Epithelial cell of esophagus (primary cell): ENCODE measurements around the gene PRKAR1A.

Experiments used
- DNase-seq: peaks from one replicate; pipeline ENCODE4 v3.0.0; 2010; ENCODE audit warnings: low read depth
- H3K4me3 ChIP-seq: 2 replicates; pipeline ENCODE4 v1.5.1; 2011; ENCODE audit warnings: mild to moderate bottlenecking, low read length, control low read depth
- TF ChIP-seq, protein P1 (sequence below): IDR thresholded peaks from 2 replicates; pipeline ENCODE4 v1.5.1; 2011; ENCODE audit warnings: low read depth, mild to moderate bottlenecking, low read length, control low read depth, inconsistent platforms; ENCODE audit not compliant: insufficient read depth; ENCODE audit errors: missing control alignments

Gene PRKAR1A

DNA sequence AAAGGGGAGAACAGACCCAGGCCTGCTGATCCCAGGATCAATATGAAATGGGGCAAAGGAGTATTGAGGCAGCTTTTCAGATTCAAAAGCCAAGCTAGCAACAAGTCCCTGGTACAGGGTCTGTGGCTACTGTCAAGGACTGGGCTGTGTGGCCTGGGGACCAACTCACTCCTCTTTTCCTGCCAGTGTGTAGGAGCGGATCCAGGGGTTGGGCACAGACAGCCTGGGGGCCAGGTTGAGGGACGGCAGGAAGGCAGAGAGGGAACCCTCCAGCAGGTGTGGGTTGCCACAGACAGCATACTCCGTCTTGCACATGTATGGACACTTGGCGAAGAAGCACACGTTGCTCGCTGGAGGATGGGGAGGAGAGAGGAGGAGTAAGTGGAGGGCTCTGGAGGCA is 29.6 kb downstream of the PRKAR1A start:
- TF ChIP-seq, protein P1, sequence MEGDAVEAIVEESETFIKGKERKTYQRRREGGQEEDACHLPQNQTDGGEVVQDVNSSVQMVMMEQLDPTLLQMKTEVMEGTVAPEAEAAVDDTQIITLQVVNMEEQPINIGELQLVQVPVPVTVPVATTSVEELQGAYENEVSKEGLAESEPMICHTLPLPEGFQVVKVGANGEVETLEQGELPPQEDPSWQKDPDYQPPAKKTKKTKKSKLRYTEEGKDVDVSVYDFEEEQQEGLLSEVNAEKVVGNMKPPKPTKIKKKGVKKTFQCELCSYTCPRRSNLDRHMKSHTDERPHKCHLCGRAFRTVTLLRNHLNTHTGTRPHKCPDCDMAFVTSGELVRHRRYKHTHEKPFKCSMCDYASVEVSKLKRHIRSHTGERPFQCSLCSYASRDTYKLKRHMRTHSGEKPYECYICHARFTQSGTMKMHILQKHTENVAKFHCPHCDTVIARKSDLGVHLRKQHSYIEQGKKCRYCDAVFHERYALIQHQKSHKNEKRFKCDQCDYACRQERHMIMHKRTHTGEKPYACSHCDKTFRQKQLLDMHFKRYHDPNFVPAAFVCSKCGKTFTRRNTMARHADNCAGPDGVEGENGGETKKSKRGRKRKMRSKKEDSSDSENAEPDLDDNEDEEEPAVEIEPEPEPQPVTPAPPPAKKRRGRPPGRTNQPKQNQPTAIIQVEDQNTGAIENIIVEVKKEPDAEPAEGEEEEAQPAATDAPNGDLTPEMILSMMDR: no peak
- H3K4me3 ChIP-seq: no peak overlapping the region
- no peak for DNase-seq

DNA sequence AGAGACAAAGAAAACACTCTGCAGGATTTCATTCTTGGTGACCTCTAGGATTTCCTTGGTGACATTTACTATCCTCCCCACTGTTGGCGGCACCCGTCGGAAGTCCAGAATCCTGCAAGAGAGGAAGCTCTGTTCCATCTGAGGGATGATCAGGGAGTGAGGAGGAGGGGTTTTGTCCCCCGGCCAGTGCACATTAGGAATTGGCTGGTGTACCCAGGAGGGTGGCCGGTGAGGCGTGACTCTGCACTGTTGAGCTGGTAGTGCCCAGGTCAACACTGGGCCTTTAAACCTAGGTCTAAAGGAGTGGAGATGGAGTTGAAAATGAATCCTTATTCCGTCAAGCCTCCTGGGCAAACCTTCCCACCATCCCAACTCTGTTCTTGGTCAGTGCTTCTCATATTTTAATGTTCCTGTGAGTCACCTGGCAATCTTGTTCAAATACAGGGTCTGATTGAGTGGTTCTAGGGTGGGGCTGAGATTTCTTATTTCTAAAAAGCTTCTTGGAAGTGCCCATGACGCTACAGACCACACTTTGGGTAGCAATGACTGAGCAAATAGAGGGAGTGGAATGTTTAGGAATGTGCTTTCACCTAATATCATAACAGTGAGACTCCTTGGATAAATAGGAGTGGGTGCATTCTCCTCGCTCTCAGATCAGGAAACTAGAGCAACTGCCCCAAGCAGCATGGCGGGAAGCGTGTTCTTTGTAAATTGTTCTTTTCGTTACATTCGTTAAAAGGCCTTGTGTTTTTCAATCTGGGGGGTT is 30.7 kb downstream of the PRKAR1A start:
- TF ChIP-seq, protein P1: no peak
- peak; percentile 63 for DNase-seq
- no peak overlapping the region for H3K4me3 ChIP-seq

DNA sequence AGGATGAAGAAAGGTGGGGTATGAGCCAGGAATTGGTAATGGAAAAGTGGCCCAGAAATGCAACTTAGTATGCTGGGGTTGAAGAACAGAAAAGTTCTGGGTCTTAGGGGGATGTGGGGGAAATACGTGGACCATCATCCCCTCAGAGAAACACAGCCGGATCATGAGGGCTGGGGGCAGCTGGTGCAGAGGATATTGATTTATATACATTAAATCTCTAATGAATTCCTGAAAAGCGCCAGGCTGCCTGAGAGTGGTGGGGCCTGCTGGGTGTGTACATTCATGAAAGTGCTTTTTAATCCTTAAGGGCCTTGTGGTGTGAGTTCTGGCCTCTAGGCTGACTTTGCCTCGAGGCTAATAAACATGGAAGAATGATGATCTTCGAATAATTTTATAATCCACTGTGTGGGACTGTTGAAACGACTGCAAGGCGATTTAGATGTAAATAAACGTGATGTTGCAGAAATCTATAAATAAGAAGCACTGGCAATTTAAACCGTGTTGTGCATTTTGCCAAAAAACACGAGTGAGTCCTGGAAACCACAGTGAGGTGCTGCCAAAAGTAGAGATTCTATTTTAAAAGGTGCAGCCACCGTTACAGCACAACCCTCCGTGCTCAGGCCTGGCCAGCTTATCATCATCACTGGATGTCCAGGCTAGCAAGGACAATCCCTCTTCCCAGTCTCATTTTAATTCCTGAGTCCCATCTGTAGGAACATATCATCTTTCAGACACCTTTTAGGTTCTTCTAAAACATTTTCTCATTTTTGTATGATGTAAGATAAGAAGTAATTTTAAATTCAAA is 32.1 kb downstream of the PRKAR1A start:
- no peak for DNase-seq
- TF ChIP-seq, protein P1: no peak
- H3K4me3 ChIP-seq: no peak overlapping the region

DNA sequence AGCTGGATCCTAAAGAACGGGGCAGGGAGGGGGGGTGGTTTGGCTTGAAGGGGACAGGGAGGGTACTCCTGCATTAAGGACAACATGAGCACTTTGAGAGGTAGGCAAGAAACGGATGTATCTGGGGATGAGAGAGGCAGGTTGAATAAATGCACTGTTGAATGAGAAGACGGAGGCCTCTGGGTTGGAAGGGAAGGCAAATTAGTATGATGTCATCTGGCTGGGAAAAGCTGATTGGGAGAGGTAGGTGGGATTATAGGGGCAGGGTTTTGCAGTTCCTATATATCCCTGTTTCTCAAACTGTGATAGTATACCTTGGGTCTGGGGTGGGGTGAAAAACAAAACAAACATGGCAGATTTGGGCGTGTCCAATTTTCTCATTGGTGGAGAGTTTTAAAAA is 44.3 kb downstream of the PRKAR1A start:
- TF ChIP-seq, protein P1: no peak
- no peak overlapping the region for H3K4me3 ChIP-seq
- no peak for DNase-seq

DNA sequence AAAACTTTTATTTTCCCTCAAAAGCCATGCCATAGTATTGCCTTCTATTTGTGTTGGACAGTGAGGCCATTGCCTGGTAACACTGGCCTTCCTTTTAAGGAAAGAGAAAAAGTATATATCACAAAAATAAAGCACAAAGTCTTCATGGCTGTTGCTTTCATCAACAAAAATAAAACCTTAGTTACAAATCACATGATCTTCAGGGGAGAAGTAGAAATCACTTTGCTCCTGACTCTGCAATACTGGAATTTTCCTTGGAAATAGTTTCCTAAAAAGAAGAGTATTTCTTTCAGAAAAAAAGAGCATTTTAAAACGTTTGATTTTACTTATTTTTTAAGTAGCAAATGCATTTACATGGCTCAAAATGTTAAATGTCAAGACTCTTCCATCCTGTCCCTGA is 47.1 kb downstream of the PRKAR1A start:
- no peak for DNase-seq
- no peak overlapping the region for H3K4me3 ChIP-seq

DNA sequence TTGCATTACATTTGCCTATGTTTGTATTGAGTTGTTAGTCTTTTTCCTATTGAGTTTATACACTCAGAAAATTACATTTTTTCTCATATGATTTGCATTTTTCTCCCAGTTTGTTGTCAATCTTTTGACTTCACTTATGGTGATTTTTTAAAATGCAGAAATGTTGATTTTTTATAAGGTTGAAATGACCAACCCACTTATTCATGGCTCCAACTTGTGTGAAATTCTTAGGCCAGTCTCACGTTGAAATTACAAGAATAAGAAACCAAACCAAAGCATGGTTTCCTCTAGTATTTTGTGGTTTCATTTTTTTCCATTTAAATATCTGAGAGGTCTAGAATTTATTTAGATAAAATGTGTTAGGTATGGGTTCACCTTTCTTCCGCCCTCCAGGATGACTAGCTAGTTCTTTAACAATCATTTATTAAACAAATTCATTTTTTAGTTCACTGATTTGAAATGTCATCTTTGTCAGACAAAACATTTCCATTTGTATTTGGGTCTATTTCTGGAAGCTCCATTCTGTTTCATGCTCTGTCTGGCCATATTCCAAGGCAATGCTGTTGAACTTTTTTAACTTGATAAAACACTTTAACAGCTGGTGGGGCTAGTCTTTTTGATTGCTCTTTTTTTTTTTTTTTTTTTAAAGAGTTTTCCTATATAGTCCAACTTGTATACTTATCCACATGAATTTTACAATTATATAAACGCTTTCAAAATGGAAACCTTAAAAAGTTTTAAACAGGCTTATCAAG is 48.9 kb downstream of the PRKAR1A start:
- H3K4me3 ChIP-seq: no peak overlapping the region
- no peak for DNase-seq

More for the DNA sequence above, 47.1 kb downstream of the PRKAR1A start:
- TF ChIP-seq, protein P1: no peak

More for the DNA sequence above, 48.9 kb downstream of the PRKAR1A start:
- TF ChIP-seq, protein P1: no peak
